Neural cell (in vitro differentiated cells): ENCODE results near the gene TMEM220. TPM values are rescaled to one million over a fixed set of nuclear protein-coding genes. Genes with fewer than 3 reads are reported as not detected.
"Not testable (repeated sequence)": the region's sequence is repeated elsewhere in the genome, so short reads cannot be mapped to it uniquely, and the experiment has no call there.

Source experiments
- H2AFZ ChIP-seq: fragments of 200-600, 300-800 bp; sonication (generic), shearing (Covaris generic); 2 replicates; pipeline ENCODE4 v1.6.0; 2014; ENCODE audit warnings: low read depth, mild to moderate bottlenecking, antibody characterized with exemption, low read length, moderate library complexity
- H3F3A ChIP-seq: fragments of 200-600 bp; shearing (Covaris generic); 2 replicates; pipeline ENCODE4 v1.6.1; 2016; ENCODE audit warnings: mild to moderate bottlenecking, moderate library complexity, mixed read lengths, antibody characterized with exemption, low read length; ENCODE audit not compliant: insufficient read depth, poor library complexity, severe bottlenecking
- H3K27ac ChIP-seq: fragments of 200-600, 300-800 bp; sonication (generic), shearing (Covaris generic); 2 replicates; pipeline ENCODE4 v1.5.1; 2014; ENCODE audit warnings: mild to moderate bottlenecking, low read length, moderate library complexity
- H3K27me3 ChIP-seq: fragments of 300-800, 200-600 bp; sonication (generic), shearing (Covaris generic); 2 replicates; pipeline ENCODE4 v1.6.0; 2014; ENCODE audit warnings: mild to moderate bottlenecking, low read depth, low read length, moderate library complexity; ENCODE audit not compliant: insufficient read depth
- H3K36me3 ChIP-seq: fragments of 300-800, 200-600 bp; sonication (generic), shearing (Covaris generic); 2 replicates; pipeline ENCODE4 v1.5.1; 2014; ENCODE audit warnings: mild to moderate bottlenecking, antibody characterized with exemption, low read length, moderate library complexity; ENCODE audit not compliant: insufficient read depth
- H3K4me2 ChIP-seq: fragments of 300-800, 200-600 bp; sonication (generic), shearing (Covaris generic); 2 replicates; pipeline ENCODE4 v1.6.0; 2014; ENCODE audit warnings: mild to moderate bottlenecking, low read length
- H3K4me3 ChIP-seq: fragments of 300-800, 200-600 bp; sonication (generic), shearing (Covaris generic); 2 replicates; pipeline ENCODE4 v1.5.1; 2014; ENCODE audit warnings: mild to moderate bottlenecking, low read length, moderate library complexity
- H3K79me2 ChIP-seq: fragments of 200-600 bp; shearing (Covaris generic); replicated peaks from 2 replicates; pipeline ENCODE4 v1.6.0; 2014; ENCODE audit warnings: mild to moderate bottlenecking, low read length, moderate library complexity; ENCODE audit not compliant: insufficient read depth
- H3K9ac ChIP-seq: fragments of 300-800, 200-600 bp; sonication (generic), shearing (Covaris generic); 2 replicates; pipeline ENCODE4 v1.6.1; 2016; ENCODE audit warnings: mild to moderate bottlenecking, low read length, mixed read lengths
- H3K9me2 ChIP-seq: fragments of 200-600 bp; shearing (Covaris generic); 2 replicates; pipeline ENCODE4 v1.6.1; 2016; ENCODE audit warnings: mild to moderate bottlenecking, low read length, mixed read lengths; ENCODE audit not compliant: insufficient read depth
- H3K9me3 ChIP-seq: fragments of 200-600, 300-800 bp; sonication (generic), shearing (Covaris generic); 2 replicates; pipeline ENCODE4 v1.6.1; 2016; ENCODE audit warnings: mild to moderate bottlenecking, mixed run types, low read length, moderate library complexity, mixed read lengths
- H4K20me1 ChIP-seq: fragments of 200-600 bp; shearing (Covaris generic); 2 replicates; pipeline ENCODE4 v1.6.1; 2016; ENCODE audit warnings: mild to moderate bottlenecking, mixed run types; ENCODE audit not compliant: insufficient read depth
- CTCF ChIP-seq: fragments of 450-650 bp; IDR thresholded peaks from 2 replicates; pipeline ENCODE4 v1.5.1; 2014; ENCODE audit warnings: antibody characterized with exemption, mild to moderate bottlenecking, moderate library complexity; ENCODE audit not compliant: poor library complexity, severe bottlenecking
- EP300 ChIP-seq: fragments of 450-650 bp; conservative IDR thresholded peaks from 2 replicates; pipeline ENCODE4 v1.6.1; 2014; ENCODE audit warnings: antibody characterized with exemption, mild to moderate bottlenecking, moderate library complexity; ENCODE audit not compliant: poor library complexity, severe bottlenecking
- EZH2 ChIP-seq: fragments of 200-600, 300-800 bp; shearing (Covaris generic), sonication (generic); IDR thresholded peaks from 2 replicates; pipeline ENCODE4 v1.6.1; 2014; ENCODE audit warnings: antibody characterized with exemption, low read length, borderline replicate concordance, mild to moderate bottlenecking; ENCODE audit not compliant: insufficient read depth, poor library complexity, severe bottlenecking
- MXI1 ChIP-seq: fragments of 450-650 bp; conservative IDR thresholded peaks from 2 replicates; pipeline ENCODE4 v1.6.1; 2014; ENCODE audit warnings: antibody characterized with exemption, mild to moderate bottlenecking; ENCODE audit not compliant: poor library complexity, severe bottlenecking
- POLR2AphosphoS5 ChIP-seq: IDR thresholded peaks from 2 replicates; pipeline ENCODE4 v1.6.1; 2012
- RAD21 ChIP-seq: fragments of 450-650 bp; conservative IDR thresholded peaks from 2 replicates; pipeline ENCODE4 v1.6.1; 2014; ENCODE audit warnings: antibody characterized with exemption, mild to moderate bottlenecking, moderate library complexity
- SMC3 ChIP-seq: fragments of 450-650 bp; conservative IDR thresholded peaks from 2 replicates; pipeline ENCODE4 v1.6.1; 2014; ENCODE audit warnings: antibody characterized with exemption, mild to moderate bottlenecking, moderate library complexity; ENCODE audit not compliant: poor library complexity
- TAF1 ChIP-seq: IDR thresholded peaks from 2 replicates; pipeline ENCODE4 v1.6.1; 2012; ENCODE audit warnings: low read depth
- polyA plus RNA-seq: library from polyadenylated mRNA; depleted of rRNA; stranded (reverse); fragments of >200 nt; gene quantifications from 2 replicates; pipeline ENCODE4 v1.2.3, GENCODE V29; 2014
- TF ChIP-seq, protein P1 (sequence below): IDR thresholded peaks from 2 replicates; pipeline ENCODE4 v1.6.1; 2012; ENCODE audit warnings: borderline replicate concordance

TMEM220 gene
- polyA plus RNA-seq, 1 donor from 2014 or later, result not detected

- H3F3A ChIP-seq, result no peaks in the 10 kb centered on the region
- no peaks in the 10 kb centered on the region for H4K20me1 ChIP-seq
- peak within 1 kb of the TSS; percentile 57 for H3K27ac ChIP-seq
- H2AFZ ChIP-seq, result peak within 1 kb of the TSS; percentile 94
- no peaks in the 10 kb centered on the region for H3K9me2 ChIP-seq
- H3K9ac ChIP-seq, result peak within 1 kb of the TSS; percentile 83
- no peaks in the 10 kb centered on the region for H3K9me3 ChIP-seq
- peak within 1 kb of the TSS; percentile 99 for H3K4me3 ChIP-seq
- peaks cover 39% of the 10 kb centered on the region for H3K79me2 ChIP-seq
- no peaks in the 10 kb centered on the region for H3K36me3 ChIP-seq
- peak within 1 kb of the TSS; percentile 99 for H3K4me2 ChIP-seq
- TF ChIP-seq TAF1, result peak; percentile 86
- TF ChIP-seq, protein P1, sequence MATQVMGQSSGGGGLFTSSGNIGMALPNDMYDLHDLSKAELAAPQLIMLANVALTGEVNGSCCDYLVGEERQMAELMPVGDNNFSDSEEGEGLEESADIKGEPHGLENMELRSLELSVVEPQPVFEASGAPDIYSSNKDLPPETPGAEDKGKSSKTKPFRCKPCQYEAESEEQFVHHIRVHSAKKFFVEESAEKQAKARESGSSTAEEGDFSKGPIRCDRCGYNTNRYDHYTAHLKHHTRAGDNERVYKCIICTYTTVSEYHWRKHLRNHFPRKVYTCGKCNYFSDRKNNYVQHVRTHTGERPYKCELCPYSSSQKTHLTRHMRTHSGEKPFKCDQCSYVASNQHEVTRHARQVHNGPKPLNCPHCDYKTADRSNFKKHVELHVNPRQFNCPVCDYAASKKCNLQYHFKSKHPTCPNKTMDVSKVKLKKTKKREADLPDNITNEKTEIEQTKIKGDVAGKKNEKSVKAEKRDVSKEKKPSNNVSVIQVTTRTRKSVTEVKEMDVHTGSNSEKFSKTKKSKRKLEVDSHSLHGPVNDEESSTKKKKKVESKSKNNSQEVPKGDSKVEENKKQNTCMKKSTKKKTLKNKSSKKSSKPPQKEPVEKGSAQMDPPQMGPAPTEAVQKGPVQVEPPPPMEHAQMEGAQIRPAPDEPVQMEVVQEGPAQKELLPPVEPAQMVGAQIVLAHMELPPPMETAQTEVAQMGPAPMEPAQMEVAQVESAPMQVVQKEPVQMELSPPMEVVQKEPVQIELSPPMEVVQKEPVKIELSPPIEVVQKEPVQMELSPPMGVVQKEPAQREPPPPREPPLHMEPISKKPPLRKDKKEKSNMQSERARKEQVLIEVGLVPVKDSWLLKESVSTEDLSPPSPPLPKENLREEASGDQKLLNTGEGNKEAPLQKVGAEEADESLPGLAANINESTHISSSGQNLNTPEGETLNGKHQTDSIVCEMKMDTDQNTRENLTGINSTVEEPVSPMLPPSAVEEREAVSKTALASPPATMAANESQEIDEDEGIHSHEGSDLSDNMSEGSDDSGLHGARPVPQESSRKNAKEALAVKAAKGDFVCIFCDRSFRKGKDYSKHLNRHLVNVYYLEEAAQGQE, result peak; percentile 47
- TF ChIP-seq MXI1, result peak; percentile 95
- peak; percentile 44 for TF ChIP-seq EP300
- TF ChIP-seq POLR2AphosphoS5, result peak; percentile 95
- TF ChIP-seq SMC3, result no peak
- TF ChIP-seq CTCF, result peak; percentile 74
- TF ChIP-seq RAD21, result peak; percentile 44
- TF ChIP-seq EZH2, result no peak
- no peaks in the 10 kb centered on the region for H3K27me3 ChIP-seq
Measured at GRCh38 chr17:10697092-10698081, 32.4 kb downstream of the TMEM220 start, which contains the start of the genes ADPRM and SCO1. Gene ADPRM, plus strand, starts transcription at chr17:10697594. Its CDS starts 7,333 bp downstream, at chr17:10704927. Gene SCO1, minus strand, starts transcription at chr17:10697533. Its CDS starts 26 bp downstream, at chr17:10697507.

GRCh38 chr17:10695875-10696407, 33.9 kb downstream of the TMEM220 start:
- H3F3A ChIP-seq, H3K27me3 ChIP-seq, H3K27ac ChIP-seq, H3K9ac ChIP-seq, H3K36me3 ChIP-seq, H2AFZ ChIP-seq, H3K9me3 ChIP-seq, H4K20me1 ChIP-seq, H3K9me2 ChIP-seq: not testable (repeated sequence)
- H3K4me3 ChIP-seq, result peak overlapping the region; percentile 99
- H3K79me2 ChIP-seq, result peaks cover 36% of the 10 kb centered on the region
- H3K4me2 ChIP-seq, result peak overlapping the region; percentile 99
